Gastroesophageal sphincter (tissue), 3 donors: Measurements from ENCODE around the gene WDR18.

ENCODE experiments used
- EP300 ChIP-seq: sonication (generic); formaldehyde crosslinking; IDR thresholded peaks from one replicate; pipeline ENCODE4 v1.6.1; 2017; ENCODE audit warnings: antibody characterized with exemption, mild to moderate bottlenecking
- POLR2A ChIP-seq, 2 donors: fragments of 450-650 bp; IDR thresholded peaks; one replicate each; pipeline ENCODE4 v1.6.1; 2017; ENCODE audit warnings: antibody characterized with exemption in 2 of 2, mild to moderate bottlenecking in 2 of 2, moderate library complexity in 1 of 2
- TF ChIP-seq, protein P1 (sequence below), 4 experiments: fragments of 200-600 bp in 2 of 4; fragments of 450-650 bp in 2 of 4; sonication (generic) in 1 of 4; IDR thresholded peaks; one replicate each; pipeline ENCODE4 v1.5.1; 2017 to 2019; ENCODE audit warnings: antibody characterized with exemption in 4 of 4, mild to moderate bottlenecking in 2 of 4, moderate library complexity in 2 of 4

- TF ChIP-seq, protein P1, sequence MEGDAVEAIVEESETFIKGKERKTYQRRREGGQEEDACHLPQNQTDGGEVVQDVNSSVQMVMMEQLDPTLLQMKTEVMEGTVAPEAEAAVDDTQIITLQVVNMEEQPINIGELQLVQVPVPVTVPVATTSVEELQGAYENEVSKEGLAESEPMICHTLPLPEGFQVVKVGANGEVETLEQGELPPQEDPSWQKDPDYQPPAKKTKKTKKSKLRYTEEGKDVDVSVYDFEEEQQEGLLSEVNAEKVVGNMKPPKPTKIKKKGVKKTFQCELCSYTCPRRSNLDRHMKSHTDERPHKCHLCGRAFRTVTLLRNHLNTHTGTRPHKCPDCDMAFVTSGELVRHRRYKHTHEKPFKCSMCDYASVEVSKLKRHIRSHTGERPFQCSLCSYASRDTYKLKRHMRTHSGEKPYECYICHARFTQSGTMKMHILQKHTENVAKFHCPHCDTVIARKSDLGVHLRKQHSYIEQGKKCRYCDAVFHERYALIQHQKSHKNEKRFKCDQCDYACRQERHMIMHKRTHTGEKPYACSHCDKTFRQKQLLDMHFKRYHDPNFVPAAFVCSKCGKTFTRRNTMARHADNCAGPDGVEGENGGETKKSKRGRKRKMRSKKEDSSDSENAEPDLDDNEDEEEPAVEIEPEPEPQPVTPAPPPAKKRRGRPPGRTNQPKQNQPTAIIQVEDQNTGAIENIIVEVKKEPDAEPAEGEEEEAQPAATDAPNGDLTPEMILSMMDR (IDR thresholded peaks at IDR 0.05) = no peak
- TF ChIP-seq EP300 (no peak), POLR2A (IDR thresholded peaks at IDR 0.05) (no peak)
Observed at GRCh38 chr19:960020-960419, 24.1 kb upstream of the WDR18 start.
